H9 (cell line): ENCODE data around the gene CCDC187. TPM values are rescaled to one million over a fixed set of nuclear protein-coding genes. Genes with fewer than 3 reads are reported as not detected.

ENCODE experiments used
- DNase-seq: peaks from one replicate; pipeline ENCODE4 v3.0.0-alpha.2; 2017
- H2AFZ ChIP-seq: one replicate; pipeline ENCODE4 v1.6.1; 2013; ENCODE audit warnings: mild to moderate bottlenecking, low read length, control low read depth, moderate library complexity
- H2AK5ac ChIP-seq: 2 replicates; pipeline ENCODE4 v1.6.1; 2013; ENCODE audit warnings: low read length, control low read depth, mixed read lengths; ENCODE audit not compliant: insufficient read length
- H2BK120ac ChIP-seq: one replicate; pipeline ENCODE4 v1.6.1; 2013; ENCODE audit warnings: low read depth, mild to moderate bottlenecking, low read length, control low read depth, inconsistent platforms; ENCODE audit not compliant: poor library complexity, severe bottlenecking
- H2BK12ac ChIP-seq: 2 replicates; pipeline ENCODE4 v1.6.1; 2013; ENCODE audit warnings: low read length, control low read depth, mixed read lengths, low read depth; ENCODE audit not compliant: insufficient read length
- H2BK15ac ChIP-seq: 2 replicates; pipeline ENCODE4 v1.6.1; 2013; ENCODE audit warnings: low read depth, low read length, control low read depth
- H2BK20ac ChIP-seq: one replicate; pipeline ENCODE4 v1.6.1; 2013; ENCODE audit warnings: low read depth, mild to moderate bottlenecking, low read length, control low read depth, inconsistent platforms; ENCODE audit not compliant: poor library complexity, severe bottlenecking
- H2BK5ac ChIP-seq: 2 replicates; pipeline ENCODE4 v1.6.1; 2013; ENCODE audit warnings: low read length, control low read depth, mixed read lengths; ENCODE audit not compliant: insufficient read length
- H3K14ac ChIP-seq: 2 replicates; pipeline ENCODE4 v1.6.1; 2013; ENCODE audit warnings: low read length, control low read depth; ENCODE audit not compliant: insufficient read depth
- H3K18ac ChIP-seq: 2 replicates; pipeline ENCODE4 v1.6.1; 2013; ENCODE audit warnings: low read depth, mild to moderate bottlenecking, mixed read lengths, low read length, control low read depth; ENCODE audit not compliant: insufficient read length
- H3K23ac ChIP-seq: 2 replicates; pipeline ENCODE4 v1.6.1; 2013; ENCODE audit warnings: low read length, control low read depth, mixed read lengths, low read depth; ENCODE audit not compliant: insufficient read length
- H3K23me2 ChIP-seq: 2 replicates; pipeline ENCODE4 v1.6.1; 2013; ENCODE audit warnings: low read depth, mild to moderate bottlenecking, mixed read lengths, low read length, control low read depth; ENCODE audit not compliant: insufficient read length, poor library complexity, severe bottlenecking
- H3K27ac ChIP-seq: 2 replicates; pipeline ENCODE4 v1.5.1; 2013; ENCODE audit warnings: low read length, control low read depth, mixed read lengths, low read depth; ENCODE audit not compliant: insufficient read length
- H3K27me3 ChIP-seq: 2 replicates; pipeline ENCODE4 v1.6.1; 2013; ENCODE audit warnings: low read length, control low read depth, inconsistent platforms; ENCODE audit not compliant: insufficient read depth
- H3K4ac ChIP-seq: 2 replicates; pipeline ENCODE4 v1.6.1; 2013; ENCODE audit warnings: low read depth, mild to moderate bottlenecking, control low read depth, inconsistent platforms, low read length, moderate library complexity
- H3K4me1 ChIP-seq: 2 replicates; pipeline ENCODE4 v1.6.1; 2013; ENCODE audit warnings: low read length, control low read depth, inconsistent platforms; ENCODE audit not compliant: insufficient read depth
- H3K4me2 ChIP-seq: 2 replicates; pipeline ENCODE4 v1.6.1; 2013; ENCODE audit warnings: low read length, control low read depth, mixed read lengths; ENCODE audit not compliant: insufficient read length, insufficient read depth
- H3K56ac ChIP-seq: 2 replicates; pipeline ENCODE4 v1.6.1; 2013; ENCODE audit warnings: low read depth, mild to moderate bottlenecking, mixed read lengths, low read length, control low read depth; ENCODE audit not compliant: insufficient read length
- H3K79me1 ChIP-seq: 2 replicates; pipeline ENCODE4 v1.6.1; 2013; ENCODE audit warnings: low read depth, mild to moderate bottlenecking, moderate library complexity, low read length, control low read depth, inconsistent platforms; ENCODE audit not compliant: insufficient read depth, poor library complexity, severe bottlenecking
- H3K79me2 ChIP-seq: 2 replicates; pipeline ENCODE4 v1.6.1; 2013; ENCODE audit warnings: low read length, control low read depth, inconsistent platforms; ENCODE audit not compliant: insufficient read depth
- H3K9ac ChIP-seq: 2 replicates; pipeline ENCODE4 v1.6.1; 2013; ENCODE audit warnings: low read length, control low read depth, mixed read lengths; ENCODE audit not compliant: insufficient read length; ENCODE audit errors: extremely low read depth
- H3K9me3 ChIP-seq: one replicate; pipeline ENCODE4 v1.6.1; 2013; ENCODE audit warnings: low read depth, low read length, inconsistent platforms; ENCODE audit not compliant: control insufficient read depth
- H3T11ph ChIP-seq: one replicate; pipeline ENCODE4 v1.6.1; 2013; ENCODE audit warnings: mild to moderate bottlenecking, low read length, control low read depth, inconsistent platforms
- H4K20me1 ChIP-seq: one replicate; pipeline ENCODE4 v1.6.1; 2013; ENCODE audit not compliant: control insufficient read depth, insufficient read length, insufficient read depth
- H4K5ac ChIP-seq: 2 replicates; pipeline ENCODE4 v1.6.1; 2013; ENCODE audit warnings: low read depth, mild to moderate bottlenecking, mixed read lengths, low read length, control low read depth; ENCODE audit not compliant: insufficient read length
- H4K8ac ChIP-seq: replicated peaks from 2 replicates; pipeline ENCODE4 v1.6.1; 2013; ENCODE audit warnings: low read length, control low read depth, mixed read lengths, low read depth; ENCODE audit not compliant: insufficient read length
- H4K91ac ChIP-seq: 2 replicates; pipeline ENCODE4 v1.6.1; 2013; ENCODE audit warnings: low read depth, mild to moderate bottlenecking, moderate library complexity, mixed read lengths, low read length, control low read depth; ENCODE audit not compliant: insufficient read length
- H3K27ac Mint-ChIP-seq, 3 experiments: 2 replicates in 2 of 3; 3 replicates in 1 of 3; pipeline ENCODE4 v1.8.0; 2020 to 2021; ENCODE audit warnings: mixed read lengths in 3 of 3, mild to moderate bottlenecking in 1 of 3, moderate library complexity in 1 of 3
- H3K27me3 Mint-ChIP-seq: 2 replicates; pipeline ENCODE4 v1.8.0; 2021; ENCODE audit warnings: low read depth, mild to moderate bottlenecking, moderate library complexity, mixed read lengths
- H3K36me3 Mint-ChIP-seq, 3 experiments: 2 replicates in 2 of 3; 3 replicates in 1 of 3; pipeline ENCODE4 v1.8.0; 2020 to 2021; ENCODE audit warnings: low read depth in 3 of 3, mixed read lengths in 3 of 3; ENCODE audit not compliant: insufficient read depth in 1 of 3
- H3K4me1 Mint-ChIP-seq, 2 experiments: 2 replicates each; pipeline ENCODE4 v1.8.0; 2020; ENCODE audit warnings: mixed read lengths in 2 of 2
- H3K4me3 Mint-ChIP-seq, 2 experiments: 2 replicates in 1 of 2; 3 replicates in 1 of 2; pipeline ENCODE4 v1.8.0; 2020 to 2021; ENCODE audit warnings: mild to moderate bottlenecking in 2 of 2, mixed read lengths in 2 of 2, moderate library complexity in 1 of 2
- H3K9me3 Mint-ChIP-seq, 2 experiments: 2 replicates in 1 of 2; 3 replicates in 1 of 2; pipeline ENCODE4 v1.8.0; 2020; ENCODE audit warnings: mild to moderate bottlenecking in 2 of 2, mixed read lengths in 2 of 2, moderate library complexity in 1 of 2
- CTCF ChIP-seq: fragments of 200-600 bp; sonication (generic); conservative IDR thresholded peaks from 3 replicates; pipeline ENCODE4 v1.8.0; 2021; ENCODE audit warnings: antibody characterized with exemption, mild to moderate bottlenecking
- WGBS: extraction: QIAGEN DNeasy Blood & Tissue Kit; methylation state at CpG from one replicate; pipeline ENCODE4 v1.1.7; 2013; ENCODE audit warnings: missing lambda C conversion rate, low lambda C conversion rate, mixed read lengths; ENCODE audit not compliant: insufficient read length; ENCODE audit errors: extremely low coverage; 5-methylcytosine and 5-hydroxymethylcytosine counted together
- total RNA-seq: library from RNA; stranded (reverse); gene quantifications from 2 replicates; pipeline ENCODE4 v1.2.1, GENCODE V29; 2021

The CCDC187 gene
- total RNA-seq, 1 experiment from 2014 or later: 0.07 TPM

DNA sequence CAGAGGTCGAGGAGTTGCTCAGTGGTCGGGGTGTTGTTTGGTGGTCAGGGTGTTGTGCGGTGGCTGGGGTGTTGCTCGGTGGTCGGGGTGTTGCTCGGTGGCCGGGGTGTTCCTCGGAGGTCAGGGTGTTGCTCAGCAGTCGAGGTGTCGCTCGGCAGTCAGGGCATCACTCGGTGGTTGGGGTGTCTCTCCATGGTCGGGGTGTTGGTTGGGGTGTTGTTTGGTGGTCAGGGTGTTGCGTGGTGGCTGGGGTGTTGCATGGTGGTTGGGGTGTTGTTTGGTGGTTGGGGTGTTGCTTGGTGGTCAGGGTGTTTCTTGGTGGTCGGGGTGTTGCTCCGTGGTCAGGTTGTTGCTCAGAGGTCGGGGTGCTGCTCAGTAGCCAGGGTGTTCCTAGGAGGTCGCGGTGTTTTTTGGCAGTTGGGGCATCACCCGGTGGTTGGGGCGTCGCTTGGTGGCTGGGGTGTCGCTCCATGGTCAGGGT is 12.4 kb upstream of the CCDC187 start:
- no peak overlapping the region for H3K9ac ChIP-seq
- H3K79me2 ChIP-seq: no peaks in the 10 kb centered on the region
- H2BK15ac ChIP-seq: no peak overlapping the region
- H2BK20ac ChIP-seq: no peak overlapping the region
- H3K4me2 ChIP-seq: no peak overlapping the region
- no peaks in the 10 kb centered on the region for H3K27me3 ChIP-seq
- no peaks in the 10 kb centered on the region for H4K20me1 ChIP-seq
- no peak overlapping the region for H4K8ac ChIP-seq
- H3K79me1 ChIP-seq: no peaks in the 10 kb centered on the region
- TF ChIP-seq CTCF: no peak
- no peak overlapping the region for H3K14ac ChIP-seq
- H2BK120ac ChIP-seq: no peak overlapping the region
- no peaks in the 10 kb centered on the region for H3K23me2 ChIP-seq
- no peak overlapping the region for H2AK5ac ChIP-seq
- peaks cover 6 to 19% (median 7%) of the 10 kb centered on the region in 3 experiments; a peak in 6 of 7 replicates for H3K36me3 Mint-ChIP-seq
- no peak overlapping the region for H3K23ac ChIP-seq
- no peak overlapping the region for H3K4ac ChIP-seq
- no peak overlapping the region for H3K56ac ChIP-seq
- peaks cover 15 to 17% of the 10 kb centered on the region in 2 experiments for H3K9me3 Mint-ChIP-seq
- H4K5ac ChIP-seq: no peak overlapping the region
- peaks cover 5% of the 10 kb centered on the region; the same call in 1 of the 2 replicates for H3K27me3 Mint-ChIP-seq
- H2BK5ac ChIP-seq: no peak overlapping the region
- H4K91ac ChIP-seq: no peak overlapping the region
- H3K4me1 Mint-ChIP-seq: no peaks in the 10 kb centered on the region
- H3K18ac ChIP-seq: no peak overlapping the region
- no peak overlapping the region; a peak in 1 of 5 replicates for H3K4me3 Mint-ChIP-seq
- H2AFZ ChIP-seq: no peak overlapping the region
- WGBS: no CpG with 5 or more reads among the region's 23 CpGs
- no peak overlapping the region for H3K27ac Mint-ChIP-seq
- no peak overlapping the region for H2BK12ac ChIP-seq
- no peaks in the 10 kb centered on the region for H3K9me3 ChIP-seq
- H3K27ac ChIP-seq: no peak overlapping the region
- no peaks in the 10 kb centered on the region for H3K4me1 ChIP-seq
- DNase-seq: no peak
- H3T11ph ChIP-seq: no peak overlapping the region
